Globus pallidus (tissue), 1 donor: ENCODE data around the gene CABS1.

ENCODE experiments used
- DNase-seq: peaks from one replicate; pipeline ENCODE4 v3.0.0-alpha.2; 2015; ENCODE audit warnings: low spot score

Gene CABS1

DNA sequence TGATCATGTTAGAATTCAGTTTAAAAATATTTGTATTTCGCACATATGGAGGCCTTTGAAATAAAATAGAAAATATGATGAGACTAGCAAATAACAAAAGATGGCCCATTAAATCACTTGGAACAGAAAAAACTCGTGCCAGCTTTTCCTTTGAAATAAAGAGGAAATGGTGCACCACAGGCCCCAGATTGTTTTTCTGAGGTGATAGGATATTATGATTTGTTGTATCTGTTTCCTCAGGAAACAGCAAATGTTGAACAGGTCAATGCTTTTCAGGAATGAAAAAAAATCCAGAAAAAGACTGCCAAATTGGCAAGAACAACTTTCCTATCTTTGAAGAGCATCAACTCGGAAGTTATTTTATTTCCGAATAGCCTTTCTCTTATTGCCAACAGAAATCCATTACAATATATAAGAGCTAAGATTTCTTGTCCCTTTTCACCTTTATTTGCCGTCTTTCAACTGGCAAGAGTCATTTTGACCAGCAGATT, 48.0 kb downstream of the CABS1 start, which contains the start of gene SMR3B:
TSS of gene SMR3B (plus strand) at position 441 of the 491 bp plus-strand sequence. CDS start 1,380 bp downstream, outside the sequence.
- no peak for DNase-seq
